ENCODE measurements around the gene PIK3CD.
A peak's percentile ranks its signal among the peaks of the same experiment; 100 is the strongest.

The PIK3CD gene

GRCh38 chr1:9680091-9680490 lies 28.6 kb downstream of the PIK3CD start:
- Histone ChIP-seq H3K4me3 (no peak overlapping the region), H3K27ac (no peak overlapping the region)

- Histone ChIP-seq H3K4me3 (no peak overlapping the region), H3K27ac (no peak overlapping the region)
Measured at GRCh38 chr1:9680828-9681227, 29.3 kb downstream of the PIK3CD start.

- Histone ChIP-seq H3K27ac (no peak overlapping the region), H3K4me3 (no peak overlapping the region)
Measured at GRCh38 chr1:9684801-9685200, 33.3 kb downstream of the PIK3CD start.

- peak overlapping the region; percentile 25 to 59 (median 42) for H3K4me3 ChIP-seq
- peak overlapping the region in 18 of 21 experiments; percentile 15 to 76 (median 50) for H3K27ac ChIP-seq
Measured at GRCh38 chr1:9687120-9687873, 35.8 kb downstream of the PIK3CD start.

- Histone ChIP-seq H3K27ac (peak overlapping the region in 17 of 21 experiments; percentile 5 to 76 (median 50)), H3K4me3 (peak overlapping the region; percentile 25 to 59 (median 42))
Measured at GRCh38 chr1:9687874-9688582, 36.5 kb downstream of the PIK3CD start.

- Histone ChIP-seq H3K4me3 (peak overlapping the region; percentile 42 to 67 (median 59)), H3K27ac (peak overlapping the region in 5 of 21 experiments; percentile 6 to 51 (median 24))
Measured at GRCh38 chr1:9688599-9688998, 37.1 kb downstream of the PIK3CD start.

GRCh38 chr1:9689011-9689706 lies 37.6 kb downstream of the PIK3CD start:
- Histone ChIP-seq H3K27ac (peak overlapping the region in 17 of 21 experiments; percentile 10 to 84 (median 52)), H3K4me3 (peak overlapping the region; percentile 53 to 67 (median 59))

- H3K27ac ChIP-seq = peak overlapping the region in 15 of 21 experiments; percentile 22 to 84 (median 52)
- peak overlapping the region; percentile 53 to 67 (median 59) for H3K4me3 ChIP-seq
Measured at GRCh38 chr1:9689971-9690381, 38.4 kb downstream of the PIK3CD start.

- Histone ChIP-seq H3K4me3 (peak overlapping the region in 3 of 7 experiments; percentile 59 to 63 (median 59)), H3K27ac (peak overlapping the region in 6 of 21 experiments; percentile 22 to 84 (median 54))
Measured at GRCh38 chr1:9690440-9691107, 39.0 kb downstream of the PIK3CD start.

- no peak overlapping the region for H3K4me3 ChIP-seq
- no peak overlapping the region for H3K27ac ChIP-seq
Measured at GRCh38 chr1:9691108-9691445, 39.5 kb downstream of the PIK3CD start.

- Histone ChIP-seq H3K4me3 (no peak overlapping the region), H3K27ac (no peak overlapping the region)
Measured at GRCh38 chr1:9691691-9692090, 40.2 kb downstream of the PIK3CD start.

GRCh38 chr1:9696793-9697192 lies 45.3 kb downstream of the PIK3CD start:
- Histone ChIP-seq H3K27ac (no peak overlapping the region), H3K4me3 (no peak overlapping the region)

- H3K27ac ChIP-seq = no peak overlapping the region
- H3K4me3 ChIP-seq = no peak overlapping the region
Measured at GRCh38 chr1:9699361-9699760, 47.8 kb downstream of the PIK3CD start.

GRCh38 chr1:9700340-9700739 lies 48.8 kb downstream of the PIK3CD start:
- Histone ChIP-seq H3K4me3 (no peak overlapping the region), H3K27ac (no peak overlapping the region)

GRCh38 chr1:9701665-9702064 lies 50.1 kb downstream of the PIK3CD start:
- no peak overlapping the region for H3K4me3 ChIP-seq
- H3K27ac ChIP-seq = no peak overlapping the region

GRCh38 chr1:9703165-9703509 lies 51.6 kb downstream of the PIK3CD start:
- Histone ChIP-seq H3K27ac (peak overlapping the region in 1 of 21 experiments; percentile 35), H3K4me3 (no peak overlapping the region)

- peak overlapping the region in 3 of 21 experiments; percentile 37 to 46 (median 44) for H3K27ac ChIP-seq
- H3K4me3 ChIP-seq = no peak overlapping the region
Measured at GRCh38 chr1:9703681-9704080, 52.1 kb downstream of the PIK3CD start.

GRCh38 chr1:9705337-9706093 lies 54.0 kb downstream of the PIK3CD start:
- Histone ChIP-seq H3K27ac (peak overlapping the region in 2 of 21 experiments; percentile 21 to 37), H3K4me3 (no peak overlapping the region)

GRCh38 chr1:9706178-9706577 lies 54.6 kb downstream of the PIK3CD start:
- Histone ChIP-seq H3K27ac (no peak overlapping the region), H3K4me3 (no peak overlapping the region)

Data from skin epidermis (tissue), 12 donors.